GM15510 (cell line): Measurements from ENCODE around the gene NCKAP5.

ENCODE experiments used
- POLR2A ChIP-seq: IDR thresholded peaks from 3 replicates; pipeline ENCODE4 v1.6.1; 2011; ENCODE audit warnings: borderline replicate concordance; ENCODE audit not compliant: insufficient read length; ENCODE audit errors: extremely low read depth

The NCKAP5 gene

GRCh38 chr2:133380991-133381390 lies 187.3 kb downstream of the NCKAP5 start:
- no peak for TF ChIP-seq POLR2A

- no peak for TF ChIP-seq POLR2A
Measured at GRCh38 chr2:133378928-133379549, 189.2 kb downstream of the NCKAP5 start.

- TF ChIP-seq POLR2A = no peak
Measured at GRCh38 chr2:133378386-133378785, 189.9 kb downstream of the NCKAP5 start.

- no peak for TF ChIP-seq POLR2A
Measured at GRCh38 chr2:133377599-133377998, 190.7 kb downstream of the NCKAP5 start.

GRCh38 chr2:133377021-133377481 lies 191.2 kb downstream of the NCKAP5 start:
- no peak for TF ChIP-seq POLR2A

- no peak for TF ChIP-seq POLR2A
Measured at GRCh38 chr2:133374781-133375180, 193.5 kb downstream of the NCKAP5 start.

- no peak for TF ChIP-seq POLR2A
Measured at GRCh38 chr2:133371286-133371685, 197.0 kb downstream of the NCKAP5 start.

- TF ChIP-seq POLR2A = no peak
Measured at GRCh38 chr2:133369901-133370658, 198.2 kb downstream of the NCKAP5 start.

GRCh38 chr2:133365117-133365516 lies 203.1 kb downstream of the NCKAP5 start:
- no peak for TF ChIP-seq POLR2A

- no peak for TF ChIP-seq POLR2A
Measured at GRCh38 chr2:133364636-133365035, 203.6 kb downstream of the NCKAP5 start.

- no peak for TF ChIP-seq POLR2A
Measured at GRCh38 chr2:133363884-133364283, 204.4 kb downstream of the NCKAP5 start.

GRCh38 chr2:133362061-133362476 lies 206.2 kb downstream of the NCKAP5 start:
- TF ChIP-seq POLR2A = no peak

GRCh38 chr2:133360882-133361281 lies 207.4 kb downstream of the NCKAP5 start:
- TF ChIP-seq POLR2A = no peak

- no peak for TF ChIP-seq POLR2A
Measured at GRCh38 chr2:133360190-133360589, 208.1 kb downstream of the NCKAP5 start.

- TF ChIP-seq POLR2A = no peak
Measured at GRCh38 chr2:133352719-133353118, 215.5 kb downstream of the NCKAP5 start.

- no peak for TF ChIP-seq POLR2A
Measured at GRCh38 chr2:133346654-133347053, 221.6 kb downstream of the NCKAP5 start.
